Heart left ventricle (tissue), 16 donors: ENCODE measurements around the gene GATAD2A. TPM values are rescaled to one million over a fixed set of nuclear protein-coding genes. Genes with fewer than 3 reads are reported as not detected.

ENCODE experiments used
- ATAC-seq, 4 donors: fragments of 200-7000 bp; cut with Tn5 transposase; one replicate each; pipeline ENCODE4 v1.9.1; 2020 to 2022; ENCODE audit warnings: moderate library complexity in 4 of 4, mild to moderate bottlenecking in 3 of 4, moderate number of reproducible peaks in 1 of 4
- DNase-seq, 5 donors: peaks; one replicate each; pipeline ENCODE4 v3.0.0-alpha.2; 2020
- H3K27ac ChIP-seq, 12 donors: fragments of 200-600 bp; sonication (generic) in 4 of 12; one replicate each; pipeline versions ENCODE4 v1.5.0 to v1.8.0; 2016 to 2022; ENCODE audit warnings: mild to moderate bottlenecking in 2 of 12
- H3K27me3 ChIP-seq, 9 donors: fragments of 200-600 bp; sonication (generic) in 2 of 9; one replicate each; pipeline versions ENCODE4 v1.5.1 to v1.8.0; 2016 to 2022; ENCODE audit warnings: mild to moderate bottlenecking in 3 of 9
- H3K36me3 ChIP-seq, 9 donors: fragments of 200-600 bp; sonication (generic) in 2 of 9; one replicate each; pipeline versions ENCODE4 v1.5.0 to v1.8.0; 2018 to 2022; ENCODE audit warnings: mild to moderate bottlenecking in 2 of 9
- H3K4me1 ChIP-seq, 12 donors: fragments of 200-600 bp; sonication (generic) in 4 of 12; one replicate each; pipeline versions ENCODE4 v1.5.0 to v1.8.0; 2016 to 2022; ENCODE audit warnings: mild to moderate bottlenecking in 3 of 12
- H3K4me3 ChIP-seq, 12 donors: fragments of 200-600 bp; sonication (generic) in 4 of 12; one replicate each; pipeline versions ENCODE4 v1.5.0 to v1.8.0; 2017 to 2022; ENCODE audit warnings: mild to moderate bottlenecking in 9 of 12, moderate library complexity in 4 of 12
- H3K9me3 ChIP-seq, 12 donors: fragments of 200-600 bp; sonication (generic) in 4 of 12; one replicate each; pipeline versions ENCODE4 v1.5.0 to v1.8.0; 2016 to 2022; ENCODE audit warnings: mild to moderate bottlenecking in 1 of 12
- CTCF ChIP-seq, 12 donors: fragments of 200-600 bp; sonication (generic) in 4 of 12; IDR thresholded peaks; one replicate each; pipeline versions ENCODE4 v1.5.0 to v1.8.0; 2018 to 2022; ENCODE audit warnings: antibody characterized with exemption in 12 of 12, mild to moderate bottlenecking in 5 of 12
- POLR2A ChIP-seq, 2 donors: fragments of 450-650 bp; IDR thresholded peaks; one replicate each; pipeline ENCODE4 v1.6.1; 2017; ENCODE audit warnings: antibody characterized with exemption in 2 of 2, mild to moderate bottlenecking in 2 of 2, moderate library complexity in 2 of 2
- WGBS, 4 donors: extraction: QIAGEN DNeasy Blood & Tissue Kit in 2 of 4; methylation state at CpG; one replicate each; pipeline versions ENCODE4 v1.1.5 to v1.1.7; 2013 to 2018; 5-methylcytosine and 5-hydroxymethylcytosine counted together
- intact Hi-C, 10 donors: fragments of 100-400 bp; cut with DNase I; formaldehyde crosslinking; loops; one replicate each; pipeline versions ENCODE4 v1.11.1 to v1.14.2; 2022
- polyA plus RNA-seq, 2 donors: library from polyadenylated mRNA; stranded (reverse); fragments of 200-250 nt; gene quantifications; one replicate each; pipeline ENCODE4 v1.2.3, GENCODE V29; 2013
- total RNA-seq, 9 donors: library from RNA; depleted of rRNA in 2 of 9; stranded (reverse); fragments of >200 nt in 2 of 9; fragmentation: NEBNext Ultra II Directional in 3 of 9; extraction: Animal tissue kit (Norgen Biotek cat#: 25700) in 3 of 9; gene quantifications; one replicate each; pipeline versions ENCODE4 v1.1.0 to v1.2.4, GENCODE V29; 2016 to 2023
- donor health status: ischemic (EF 13 %, LVEDD 7.1; RV severe dilation, severe dysfunction).
- donor health status: healthy with polysubstance abuse.
- donor health status: DM: no; HTN: yes; CAD: no.
- donor health status: DM: no; HTN: no; CAD: no.
- donor health status: ischemic (EF 25% LVEDD 6.9; RV normal size, moderate dysfunction).
- donor health status: ischemic (EF 25% LVEDD 5.7; RV mildly dilated, moderate dysfunction).
- donor health status: healthy.
- donor health status: DM: yes; HTN: yes; CAD: no.
- donor health status: ischemic (EF 35%, LVEDD 5.7; RV mildly dilated, moderate dysfunction).
- donor health status: nonischemic (EF 11% LVEDD 7.7; RV severe dilation, severe dysfunction).
- donor health status: DM: yes; HTN: yes; CAD: no.
- donor health status: PGD.
- donor health status: ischemic (EF 29% LVEDD 5.4; RV normal size, mild dysfunction).
- donor health status: nonischemic (EF 23%, LVEDD 6.1; RV moderate dilation, normal function).

The GATAD2A gene
- total and polyA plus RNA-seq, 11 donors, result 7.5 to 49.5 (median 30.5) TPM

- Histone ChIP-seq H3K27ac (no peak overlapping the region), H3K36me3 (peaks cover 5 to 99% (median 79%) of the 10 kb centered on the region in 9 donors), H3K9me3 (no peaks in the 10 kb centered on the region), H3K27me3 (no peaks in the 10 kb centered on the region), H3K4me1 (peaks cover 0 to under 1% (median 0%) of the 10 kb centered on the region in 12 donors), H3K4me3 (no peak overlapping the region)
- intact Hi-C loops, result loop anchor here in 1 of 10 donors (10.0 kb wide), 1 partner anchor 301 kb away; the partner anchor contains the start of genes BORCS8 and RFXANK
- TF ChIP-seq CTCF (IDR thresholded peaks at IDR 0.05), result no peak
- no peak for TF ChIP-seq POLR2A (IDR thresholded peaks at IDR 0.05)
- WGBS, 4 donors, result 86 to 94% (median 92%) methylated on average over 26 to 30 of the region's 30 CpGs
- DNase-seq (no peak), ATAC-seq (no peak)
Measured at GRCh38 chr19:19495614-19496603, 90.4 kb downstream of the GATAD2A start.

GRCh38 chr19:19498255-19498991 lies 92.9 kb downstream of the GATAD2A start:
- Histone ChIP-seq H3K27ac (no peak overlapping the region), H3K27me3 (no peaks in the 10 kb centered on the region)

GRCh38 chr19:19499272-19499995 lies 94.0 kb downstream of the GATAD2A start:
- Histone ChIP-seq H3K4me3 (no peak overlapping the region), H3K9me3 (no peaks in the 10 kb centered on the region), H3K27ac (no peak overlapping the region), H3K36me3 (peaks cover 5 to 98% (median 92%) of the 10 kb centered on the region in 9 donors), H3K27me3 (no peaks in the 10 kb centered on the region), H3K4me1 (no peaks in the 10 kb centered on the region)
- DNase-seq (no peak), ATAC-seq (peak in 1 of 4 donors; percentile 13)
- intact Hi-C loops, result loop anchor here in 1 of 10 donors (10.0 kb wide), 1 partner anchor 305 kb away; the partner anchor contains the start of genes BORCS8 and RFXANK
- 83 to 90% (median 88%) methylated on average over 14 to 18 of the region's 18 CpGs for WGBS, 4 donors
- no peak for TF ChIP-seq CTCF (IDR thresholded peaks at IDR 0.05)
- TF ChIP-seq POLR2A (IDR thresholded peaks at IDR 0.05), result no peak

More at GRCh38 chr19:19498255-19498991, 92.9 kb downstream of the GATAD2A start:
- intact Hi-C loops, result loop anchor here in 1 of 10 donors (10.0 kb wide), 1 partner anchor 304 kb away; the partner anchor contains the start of genes BORCS8 and RFXANK
- TF ChIP-seq POLR2A (IDR thresholded peaks at IDR 0.05), result no peak
- no peak for TF ChIP-seq CTCF (IDR thresholded peaks at IDR 0.05)
- Histone ChIP-seq H3K4me3 (no peak overlapping the region), H3K9me3 (no peaks in the 10 kb centered on the region), H3K36me3 (peaks cover 5 to 100% (median 91%) of the 10 kb centered on the region in 9 donors), H3K4me1 (no peaks in the 10 kb centered on the region)
- DNase-seq (no peak), ATAC-seq (no peak)
- 93 to 94% (median 93%) methylated on average over 23 to 33 of the region's 33 CpGs for WGBS, 4 donors
